Stimulated activated CD4-positive, alpha-beta T cell treated with anti-CD3 and anti-CD28 coated beads, Interleukin-1b, Interleukin-23, amount 100 ng/mL, for 1 hour (primary cell): Measurements from ENCODE around the gene ARHGAP40.
A peak's percentile ranks its signal among the peaks of the same experiment; 100 is the strongest.

ENCODE experiments used
- DNase-seq, 2 donors: peaks; one replicate each; pipeline ENCODE4 v3.0.0-alpha.2; 2020; ENCODE audit warnings: low read depth in 2 of 2

Gene ARHGAP40

GRCh38 chr20:38650010-38650409 lies 48.4 kb downstream of the ARHGAP40 start:
- no peak for DNase-seq

GRCh38 chr20:38651154-38651553 lies 49.5 kb downstream of the ARHGAP40 start:
- DNase-seq, result no peak

- no peak for DNase-seq
Observed at GRCh38 chr20:38651562-38651961, 50.0 kb downstream of the ARHGAP40 start.

DNA sequence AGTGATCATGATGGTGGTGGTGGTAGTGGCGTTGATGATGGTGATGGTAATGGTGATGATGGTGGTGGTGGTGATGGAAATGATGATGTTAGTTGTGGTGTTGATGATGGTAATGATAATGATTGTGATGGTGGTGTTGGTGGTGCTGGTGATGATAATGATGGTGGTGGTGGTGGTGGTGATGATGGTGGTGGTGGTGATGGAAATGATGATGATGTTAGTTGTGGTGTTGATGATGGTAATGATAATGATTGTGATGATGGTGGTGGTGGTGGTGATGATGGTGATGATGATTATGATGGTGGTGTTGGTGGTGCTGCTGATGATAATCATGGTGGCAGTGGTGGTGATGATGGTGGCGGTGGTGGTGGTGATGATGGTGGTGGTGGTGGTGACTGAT lies 51.4 kb downstream of the ARHGAP40 start:
- DNase-seq, result no peak

DNA sequence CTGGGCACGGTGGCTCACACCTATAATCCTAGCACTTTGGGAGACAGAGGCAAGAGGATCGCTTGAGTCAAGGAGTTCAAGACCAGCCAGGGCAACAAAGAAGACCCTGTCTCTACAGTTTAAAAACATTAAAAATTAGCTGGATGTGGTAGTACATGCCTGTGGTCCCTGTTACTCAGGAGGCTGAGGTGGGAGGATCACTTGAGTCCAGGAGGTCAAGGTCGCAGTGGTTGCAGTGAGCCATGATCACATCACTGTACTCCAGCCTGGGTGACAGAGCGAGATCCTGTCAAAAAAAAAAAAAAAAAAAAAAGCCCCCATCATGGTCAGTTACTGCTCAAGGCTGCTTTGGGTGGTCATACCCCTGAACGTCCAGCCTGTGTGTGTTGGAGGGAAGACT lies 55.8 kb downstream of the ARHGAP40 start:
- no peak for DNase-seq

GRCh38 chr20:38658879-38659596 lies 57.4 kb downstream of the ARHGAP40 start:
- DNase-seq, result no peak

DNA sequence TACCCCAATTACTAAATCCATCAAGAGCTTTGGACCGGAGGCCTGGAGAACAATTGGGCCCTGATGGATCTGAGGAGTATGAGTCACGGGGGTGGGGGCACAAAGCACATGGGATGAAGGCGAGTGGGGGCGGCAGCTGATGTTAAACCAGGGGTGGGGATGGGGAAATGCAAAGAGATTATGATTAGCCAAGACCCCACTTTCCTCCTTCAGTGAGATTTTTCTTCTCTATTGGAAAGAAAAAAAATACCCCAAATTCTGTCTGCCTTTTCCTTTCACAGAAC lies 57.9 kb downstream of the ARHGAP40 start:
- no peak for DNase-seq

GRCh38 chr20:38660429-38660828 lies 58.8 kb downstream of the ARHGAP40 start:
- no peak for DNase-seq

DNA sequence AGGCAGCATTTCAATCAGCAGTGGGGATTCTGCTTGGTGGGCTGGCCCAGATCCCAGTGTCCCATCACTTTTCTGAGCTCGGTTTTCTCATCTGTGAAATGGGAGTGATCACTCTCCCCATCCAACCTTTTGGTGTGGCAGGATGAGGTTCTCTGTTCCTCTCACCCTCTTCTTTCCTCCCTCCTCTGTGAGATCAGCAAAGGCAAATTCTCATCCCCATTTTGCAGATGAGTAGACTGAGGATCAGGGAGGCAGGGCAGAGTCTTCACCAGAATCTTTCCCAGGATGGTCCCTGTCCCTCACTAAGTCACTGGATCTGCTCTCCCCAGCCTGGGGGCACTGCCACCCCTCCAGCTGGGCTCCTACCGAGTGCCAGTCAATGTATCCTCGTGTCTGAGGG lies 62.1 kb downstream of the ARHGAP40 start:
- no peak for DNase-seq

DNA sequence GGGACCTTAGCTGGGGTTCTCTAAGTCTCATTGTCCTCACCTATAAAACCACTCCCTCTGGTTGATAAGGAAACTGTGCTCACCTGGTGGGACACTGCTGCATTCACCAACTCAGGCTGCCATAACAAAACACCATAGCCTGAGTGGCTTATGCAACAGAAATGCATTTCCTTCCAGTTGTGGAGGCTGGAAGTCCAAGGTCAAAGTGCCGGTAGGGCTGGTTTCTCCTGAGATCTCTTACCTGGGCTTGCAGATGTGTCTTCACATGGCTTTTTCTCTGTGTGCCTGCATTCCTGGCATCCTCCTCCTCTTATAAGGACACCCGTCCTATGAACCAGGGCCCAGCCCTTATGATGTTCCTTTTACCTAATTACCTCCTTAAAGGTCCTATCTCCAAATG lies 62.7 kb downstream of the ARHGAP40 start:
- no peak for DNase-seq

GRCh38 chr20:38665094-38665493 lies 63.5 kb downstream of the ARHGAP40 start:
- no peak for DNase-seq

DNA sequence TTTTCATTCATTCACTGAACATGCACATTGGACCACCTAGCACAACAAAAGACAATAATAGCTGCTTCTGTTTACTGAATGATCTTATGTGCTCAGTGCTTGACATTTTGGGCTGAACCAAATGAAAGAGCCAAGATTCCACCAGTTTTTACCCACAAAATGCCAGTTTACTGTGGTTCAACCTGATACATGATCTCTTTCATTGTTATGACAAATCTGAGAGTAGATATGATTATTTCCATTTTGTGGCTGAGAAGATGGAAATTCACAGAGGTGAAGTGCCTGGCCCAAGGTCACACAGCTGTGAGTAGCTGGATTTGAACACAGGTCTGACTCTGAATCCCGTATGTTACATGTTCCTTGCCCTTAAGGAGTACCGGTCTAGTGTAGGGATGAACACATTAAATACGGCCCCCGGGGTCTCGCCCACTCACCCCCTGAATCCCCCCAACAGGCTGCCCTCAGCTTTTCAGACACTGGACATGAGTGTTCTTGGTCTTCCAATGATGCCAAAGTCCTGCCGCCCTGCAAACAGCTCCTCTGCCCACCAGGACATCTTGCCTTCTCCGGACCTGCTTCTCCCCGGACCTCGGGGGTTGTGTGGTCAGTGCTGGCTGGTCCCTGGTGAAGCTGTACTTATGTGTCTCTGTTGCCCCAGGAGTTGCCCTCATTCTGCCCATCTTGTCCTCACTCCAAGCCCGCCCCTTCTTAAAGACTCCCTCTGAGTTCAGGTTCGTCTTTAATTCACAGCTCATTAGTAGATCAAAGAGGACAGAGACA lies 64.1 kb downstream of the ARHGAP40 start:
- no peak for DNase-seq

DNA sequence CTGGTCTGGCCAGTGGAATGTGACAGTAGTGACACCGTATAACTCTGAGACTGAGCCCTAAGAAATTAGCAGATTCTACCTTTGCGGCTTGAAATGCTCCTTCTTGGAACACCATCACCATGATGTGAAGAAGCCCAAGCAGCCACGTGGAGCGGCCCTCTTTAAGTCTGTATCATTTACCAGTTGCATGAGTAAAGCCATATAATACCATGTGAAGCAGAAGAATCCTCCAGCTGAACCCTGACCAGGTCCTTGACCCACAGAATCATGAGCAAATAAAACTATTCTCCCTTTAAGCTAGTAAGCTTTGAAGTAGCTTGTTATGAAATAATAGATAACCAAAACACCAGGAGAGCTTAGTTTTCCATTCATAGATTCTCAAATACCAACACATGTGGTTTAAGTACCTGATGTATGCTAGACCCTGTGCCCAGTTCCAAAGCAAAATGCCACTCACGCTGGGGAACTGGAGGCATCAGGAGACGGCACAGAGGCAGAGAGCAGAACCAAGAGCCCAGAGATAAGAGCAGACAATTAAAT lies 65.9 kb downstream of the ARHGAP40 start:
- DNase-seq, result no peak

DNA sequence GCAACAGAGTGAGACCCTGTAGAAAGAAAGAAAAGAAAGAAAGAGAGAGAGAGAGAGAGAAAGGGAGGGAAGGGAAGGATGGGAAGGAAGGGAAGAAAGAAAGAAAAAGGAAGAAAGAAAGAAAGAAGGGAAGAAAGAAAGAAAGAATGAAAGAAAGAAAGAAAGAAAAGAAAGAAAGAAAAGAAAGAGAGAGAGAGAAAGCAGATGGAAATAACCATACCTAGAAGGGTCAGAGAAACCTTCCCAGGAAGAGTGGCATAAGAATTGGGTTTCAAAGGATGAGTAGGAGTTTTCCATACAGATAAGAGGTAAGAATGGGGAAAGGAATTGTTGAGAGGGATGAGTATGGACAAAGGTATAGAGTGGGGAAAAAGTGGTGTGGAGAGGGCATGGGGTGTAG lies 68.1 kb downstream of the ARHGAP40 start:
- DNase-seq, result no peak

GRCh38 chr20:38670786-38671185 lies 69.2 kb downstream of the ARHGAP40 start:
- no peak for DNase-seq

DNA sequence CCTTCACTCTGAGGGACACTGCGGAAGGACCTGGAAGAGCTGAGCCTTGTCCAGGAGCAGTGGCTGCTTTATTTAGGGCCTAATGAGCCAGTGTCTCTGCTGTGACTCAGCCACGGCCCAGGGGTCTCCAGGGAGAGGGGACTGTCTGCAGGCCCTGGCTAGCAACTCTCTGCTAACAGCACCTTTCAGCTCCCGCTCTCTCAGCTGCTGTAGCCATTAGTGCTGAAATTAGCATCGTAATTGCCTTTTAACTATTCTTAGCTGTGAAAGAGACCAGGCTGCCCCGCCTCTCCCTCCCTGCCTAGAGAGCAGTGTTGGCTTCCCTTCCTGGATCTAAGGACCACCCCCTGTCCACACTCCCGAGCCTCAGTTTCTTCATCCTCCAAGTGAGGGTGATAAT lies 69.6 kb downstream of the ARHGAP40 start:
- DNase-seq, result no peak

DNA sequence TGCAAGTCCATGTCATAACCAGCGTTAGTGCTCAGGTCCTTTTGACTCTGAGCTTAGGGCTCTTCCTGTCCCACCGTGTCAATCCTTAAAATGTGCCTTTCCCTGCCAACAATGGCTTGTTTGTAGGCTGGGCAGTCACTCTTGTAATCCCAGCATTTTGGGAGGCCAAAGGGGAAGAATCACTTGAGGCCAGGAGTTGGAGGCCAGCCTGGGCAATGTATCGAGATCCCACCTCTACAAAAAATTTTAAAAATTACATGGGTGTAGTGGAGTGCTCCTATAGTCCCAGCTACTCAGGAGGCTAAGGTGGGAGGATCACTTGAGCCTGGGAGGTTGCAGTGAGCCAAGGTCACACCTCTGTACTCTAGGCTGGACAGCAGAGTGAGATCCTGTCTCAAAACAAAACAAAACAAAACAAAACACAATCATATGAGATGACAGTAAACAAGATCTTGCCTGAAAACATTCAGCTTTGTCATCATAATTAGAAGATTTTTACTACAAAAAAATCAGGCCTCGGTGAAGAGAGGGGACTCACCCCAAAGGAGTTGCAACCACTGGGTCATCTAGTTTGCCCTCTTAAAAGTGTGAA lies 70.2 kb downstream of the ARHGAP40 start:
- no peak for DNase-seq

- DNase-seq, result no peak
Observed at GRCh38 chr20:38672504-38672903, 70.9 kb downstream of the ARHGAP40 start.

GRCh38 chr20:38673261-38673660 lies 71.7 kb downstream of the ARHGAP40 start:
- no peak for DNase-seq

DNA sequence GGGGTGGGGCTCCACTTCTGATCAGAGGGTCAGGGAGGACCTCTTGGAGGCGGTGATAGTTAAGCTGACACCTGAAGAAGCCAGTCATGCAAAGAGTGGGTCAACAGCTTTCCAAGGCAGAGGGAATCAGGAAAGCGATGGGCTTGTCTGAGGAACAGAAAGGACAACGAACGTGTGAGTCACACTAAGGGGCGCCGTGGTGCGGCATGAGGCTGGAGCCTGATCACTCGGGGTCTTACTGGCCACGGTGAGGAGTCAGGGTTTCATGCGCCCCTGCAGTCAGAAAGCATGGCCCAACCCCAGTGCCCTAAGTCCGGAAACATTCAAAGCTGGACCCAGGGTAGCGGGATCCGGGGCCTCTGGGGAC lies 72.1 kb downstream of the ARHGAP40 start:
- no peak for DNase-seq

DNA sequence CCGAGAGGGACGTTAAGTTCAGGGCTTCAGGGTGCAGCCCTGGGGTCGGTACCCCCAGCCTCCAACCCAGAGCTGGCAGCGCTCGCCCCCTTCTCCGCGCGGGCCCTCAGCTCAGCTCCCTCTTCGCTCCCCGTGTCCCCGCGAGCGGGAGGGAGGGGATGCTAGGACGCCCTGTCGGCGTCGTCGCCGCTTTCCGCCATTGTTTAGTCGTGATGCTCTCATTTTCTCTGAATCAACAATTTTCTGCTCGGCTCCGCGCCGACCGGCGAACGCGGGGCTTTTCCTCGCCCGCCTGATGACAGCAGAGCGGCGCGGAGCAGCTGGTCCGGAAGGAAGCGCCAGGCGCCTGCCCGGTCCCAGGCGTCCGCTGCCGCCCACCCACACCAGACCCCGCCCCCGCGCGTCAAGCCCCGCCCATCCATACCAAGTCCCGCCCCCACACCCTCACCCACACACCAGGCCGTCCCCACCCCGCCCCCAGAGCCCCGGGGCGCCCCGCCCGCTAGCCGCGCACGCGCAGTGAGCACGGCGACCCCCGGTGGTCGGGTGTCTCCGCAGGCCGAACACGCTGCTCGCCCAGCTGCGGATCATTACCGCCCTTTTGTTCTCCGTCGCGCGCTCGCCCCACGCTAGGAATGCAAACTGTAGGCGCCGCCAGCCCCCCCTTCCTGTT lies 72.6 kb downstream of the ARHGAP40 start:
- DNase-seq, result peak; percentile 6 to 47

DNA sequence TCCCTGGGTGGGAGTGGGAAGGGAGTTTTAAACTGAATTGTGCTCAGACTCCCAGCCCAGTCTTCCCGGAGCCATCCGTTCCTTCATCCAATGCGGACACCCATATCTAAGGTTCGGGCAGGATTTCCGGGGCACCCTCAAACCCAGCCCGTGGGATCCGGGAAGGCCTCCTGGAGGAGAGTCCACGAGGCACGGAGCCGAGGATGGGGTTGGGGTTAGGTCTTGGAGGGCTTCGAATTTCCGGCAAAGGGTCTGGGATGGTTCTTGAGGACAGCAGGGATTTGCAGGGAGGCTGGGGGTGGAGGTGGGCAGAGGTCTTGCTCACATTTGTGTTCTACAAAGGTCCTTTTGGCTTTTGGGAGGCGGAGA lies 73.1 kb downstream of the ARHGAP40 start:
- no peak for DNase-seq

DNA sequence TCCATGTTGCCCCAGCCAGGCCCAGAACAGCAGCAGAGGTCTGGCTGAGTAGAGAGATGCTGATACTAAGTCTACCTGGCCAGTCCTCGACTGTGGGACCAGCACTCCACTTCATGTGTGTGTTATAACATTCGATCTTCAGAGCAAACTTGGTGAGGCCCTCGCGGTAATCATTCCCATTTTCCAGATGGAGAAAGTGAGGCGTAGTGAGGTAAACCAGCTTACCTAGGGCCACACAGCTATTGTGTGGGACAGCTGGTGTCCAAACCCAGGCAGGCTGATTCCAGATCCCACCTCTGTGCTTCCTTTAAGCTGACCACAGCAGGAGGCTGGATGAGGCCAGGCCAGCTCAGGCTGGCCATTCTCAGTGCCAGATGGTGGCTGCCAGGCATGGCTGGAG lies 75.0 kb downstream of the ARHGAP40 start:
- DNase-seq, result no peak
